Placental pericyte (primary cell): ENCODE measurements around the gene TMEM14A. TPM values are rescaled to one million over a fixed set of nuclear protein-coding genes. Genes with fewer than 3 reads are reported as not detected.

Experiments
- small RNA-seq: library from RNA; depleted of rRNA; stranded (forward); fragments of <200 nt; gene quantifications from one replicate; pipeline ENCODE3, GENCODE V24; 2012; ENCODE audit warnings: low replicate concordance
- total RNA-seq: library from RNA; depleted of rRNA; stranded (reverse); fragments of >200 nt; gene quantifications from 2 replicates; pipeline ENCODE4 v1.2.3, GENCODE V29; 2012

TMEM14A gene
- 4.8 and 24.8 TPM in 2 replicates for total RNA-seq

GRCh38 chr6:52670502-52671409 lies at the start of gene TMEM14A:
Gene TMEM14A, plus strand, starts transcription at chr6:52671113. Its CDS starts 5,990 bp downstream, at chr6:52677103.

Small RNA genes lying within 50 kb of the gene (small RNA-seq; reads per million reads assigned to genes)
- gene AL109918.2: not detected

Other genes with a start within 250 kb of the TMEM14A start
- 56.7 and 170 TPM in 2 replicates for gene TRAM2, start 94.1 kb upstream of the TMEM14A start, total RNA-seq
- gene GSTA2, start 92.4 kb downstream of the TMEM14A start, total RNA-seq: not detected in 2 replicates
- not detected in 2 replicates for gene GSTA1, start 132.7 kb downstream of the TMEM14A start, total RNA-seq
- not detected in 2 replicates for gene GSTA5, start 169.7 kb downstream of the TMEM14A start, total RNA-seq
- not detected in 2 replicates for gene GSTA3, start 238.6 kb downstream of the TMEM14A start, total RNA-seq